Central memory CD8-positive, alpha-beta T cell (primary cell): ENCODE measurements around the gene EPS8L3.
A peak's percentile ranks its signal among the peaks of the same experiment; 100 is the strongest.
"Not testable (repeated sequence)": the region's sequence is repeated elsewhere in the genome, so short reads cannot be mapped to it uniquely, and the experiment has no call there.

Experiments used
- ATAC-seq: fragments of 150-1000 bp; cut with Tn5 transposase; replicated peaks from 2 replicates; pipeline ENCODE4 v1.10.0; 2022; ENCODE audit warnings: mild to moderate bottlenecking, moderate FRiP score, moderate number of reproducible peaks; ENCODE audit not compliant: poor library complexity, severe bottlenecking; ENCODE audit errors: extremely low read depth
- DNase-seq, 2 donors: peaks; one replicate each; pipeline ENCODE4 v3.0.0; 2021; ENCODE audit warnings: low spot score in 2 of 2
- H3K27ac Mint-ChIP-seq: one replicate; pipeline ENCODE4 v1.8.0; 2022; ENCODE audit warnings: low read depth, mild to moderate bottlenecking, moderate library complexity, mixed read lengths
- H3K27me3 Mint-ChIP-seq: one replicate; pipeline ENCODE4 v1.8.0; 2022; ENCODE audit warnings: mixed read lengths
- H3K36me3 Mint-ChIP-seq: one replicate; pipeline ENCODE4 v1.8.0; 2022; ENCODE audit warnings: mild to moderate bottlenecking, moderate library complexity, mixed read lengths; ENCODE audit not compliant: insufficient read depth
- H3K4me1 Mint-ChIP-seq: one replicate; pipeline ENCODE4 v1.8.0; 2022; ENCODE audit warnings: mixed read lengths
- H3K4me3 Mint-ChIP-seq: one replicate; pipeline ENCODE4 v1.8.0; 2022; ENCODE audit warnings: mild to moderate bottlenecking, moderate library complexity, mixed read lengths
- H3K9me3 Mint-ChIP-seq: one replicate; pipeline ENCODE4 v1.8.0; 2022; ENCODE audit warnings: mixed read lengths

Gene EPS8L3

GRCh38 chr1:109802136-109802900 lies 38.6 kb upstream of the EPS8L3 start:
- peak; percentile 37 to 58 for DNase-seq
- peak; percentile 84 for ATAC-seq
- Mint-ChIP-seq H3K9me3 (no peaks in the 10 kb centered on the region), H3K36me3 (peaks cover 4% of the 10 kb centered on the region), H3K27ac (peak overlapping the region; percentile 82), H3K27me3 (no peaks in the 10 kb centered on the region), H3K4me3 (peak overlapping the region; percentile 66), H3K4me1 (peaks cover 64% of the 10 kb centered on the region)

- ATAC-seq (peak; percentile 5), DNase-seq (no peak)
- H3K27me3 Mint-ChIP-seq: no peaks in the 10 kb centered on the region
- H3K4me3 Mint-ChIP-seq: peak overlapping the region; percentile 66
- H3K27ac Mint-ChIP-seq: peak overlapping the region; percentile 82
- H3K36me3 Mint-ChIP-seq: peaks cover 4% of the 10 kb centered on the region
- H3K4me1 Mint-ChIP-seq: peaks cover 64% of the 10 kb centered on the region
- H3K9me3 Mint-ChIP-seq: no peaks in the 10 kb centered on the region
These were observed 38.0 kb upstream of the EPS8L3 start for GRCh38 chr1:109801791-109802135.

GRCh38 chr1:109800291-109800690 lies 36.6 kb upstream of the EPS8L3 start:
- Mint-ChIP-seq H3K27me3 (no peaks in the 10 kb centered on the region), H3K36me3 (peaks cover 4% of the 10 kb centered on the region), H3K4me1 (peaks cover 67% of the 10 kb centered on the region), H3K27ac (peak overlapping the region; percentile 75), H3K4me3 (no peak overlapping the region), H3K9me3 (no peaks in the 10 kb centered on the region)
- DNase-seq (no peak), ATAC-seq (no peak)

- DNase-seq (no peak), ATAC-seq (no peak)
- Mint-ChIP-seq H3K9me3 (no peaks in the 10 kb centered on the region), H3K27ac (peak overlapping the region; percentile 22), H3K4me1 (peaks cover 72% of the 10 kb centered on the region), H3K4me3 (no peak overlapping the region), H3K36me3 (peaks cover 4% of the 10 kb centered on the region), H3K27me3 (no peaks in the 10 kb centered on the region)
These were observed 35.7 kb upstream of the EPS8L3 start for GRCh38 chr1:109799445-109799844.

- H3K27me3 Mint-ChIP-seq, DNase-seq, H3K4me3 Mint-ChIP-seq, ATAC-seq, H3K9me3 Mint-ChIP-seq, H3K36me3 Mint-ChIP-seq: not testable (repeated sequence)
- peaks cover 64% of the 10 kb centered on the region for H3K4me1 Mint-ChIP-seq
- H3K27ac Mint-ChIP-seq: peak overlapping the region; percentile 4
These were observed 33.5 kb upstream of the EPS8L3 start for GRCh38 chr1:109797303-109797595.

GRCh38 chr1:109796484-109797302 lies 33.0 kb upstream of the EPS8L3 start:
- Mint-ChIP-seq H3K36me3 (peaks cover 2% of the 10 kb centered on the region), H3K4me1 (peaks cover 59% of the 10 kb centered on the region), H3K4me3 (no peak overlapping the region), H3K27me3 (no peaks in the 10 kb centered on the region), H3K9me3 (no peaks in the 10 kb centered on the region), H3K27ac (peak overlapping the region; percentile 4)
- no peak for DNase-seq
- no peak for ATAC-seq

GRCh38 chr1:109794319-109795132 lies 30.8 kb upstream of the EPS8L3 start:
- Mint-ChIP-seq H3K4me1 (peaks cover 57% of the 10 kb centered on the region), H3K36me3 (peaks cover 2% of the 10 kb centered on the region), H3K27ac (peak overlapping the region; percentile 41), H3K9me3 (no peaks in the 10 kb centered on the region), H3K27me3 (no peaks in the 10 kb centered on the region), H3K4me3 (no peak overlapping the region)
- DNase-seq (no peak), ATAC-seq (no peak)

GRCh38 chr1:109793486-109794318 lies 30.0 kb upstream of the EPS8L3 start:
- Mint-ChIP-seq H3K4me1 (peaks cover 59% of the 10 kb centered on the region), H3K4me3 (no peak overlapping the region), H3K27ac (peak overlapping the region; percentile 86), H3K27me3 (no peaks in the 10 kb centered on the region), H3K36me3 (peaks cover 4% of the 10 kb centered on the region), H3K9me3 (no peaks in the 10 kb centered on the region)
- ATAC-seq (peak; percentile 70), DNase-seq (peak in 1 of 2 donors; percentile 58)

- peak overlapping the region; percentile 86 for H3K27ac Mint-ChIP-seq
- H3K36me3 Mint-ChIP-seq: peaks cover 5% of the 10 kb centered on the region
These were observed 29.4 kb upstream of the EPS8L3 start for GRCh38 chr1:109793089-109793485.

GRCh38 chr1:109792056-109792831 lies 28.5 kb upstream of the EPS8L3 start:
- no peaks in the 10 kb centered on the region for H3K9me3 Mint-ChIP-seq
- H3K27ac Mint-ChIP-seq: peak overlapping the region; percentile 86
- DNase-seq (no peak), ATAC-seq (no peak)
- no peaks in the 10 kb centered on the region for H3K27me3 Mint-ChIP-seq
- peaks cover 5% of the 10 kb centered on the region for H3K36me3 Mint-ChIP-seq
- H3K4me1 Mint-ChIP-seq: peaks cover 50% of the 10 kb centered on the region
- no peak overlapping the region for H3K4me3 Mint-ChIP-seq

More at GRCh38 chr1:109793089-109793485, 29.4 kb upstream of the EPS8L3 start:
- Mint-ChIP-seq H3K4me1 (peaks cover 59% of the 10 kb centered on the region), H3K9me3 (no peaks in the 10 kb centered on the region), H3K4me3 (no peak overlapping the region), H3K27me3 (no peaks in the 10 kb centered on the region)
- ATAC-seq: no peak
- DNase-seq: no peak

- Mint-ChIP-seq H3K27ac (peak overlapping the region; percentile 59), H3K36me3 (peaks cover 5% of the 10 kb centered on the region), H3K9me3 (no peaks in the 10 kb centered on the region), H3K4me1 (peaks cover 43% of the 10 kb centered on the region), H3K4me3 (peak overlapping the region; percentile 20), H3K27me3 (no peaks in the 10 kb centered on the region)
- DNase-seq (no peak), ATAC-seq (no peak)
These were observed 27.8 kb upstream of the EPS8L3 start for GRCh38 chr1:109791495-109792043.
